PC-9 (cell line): ENCODE data around the gene NCDN. TPM values are rescaled to one million over a fixed set of nuclear protein-coding genes. Genes with fewer than 3 reads are reported as not detected.

Experiments
- BruUV-seq: library from RNA; stranded (reverse); fragments of 400-500 nt; replicated peaks from 2 replicates; lab custom pipeline; 2021; lab: Mats Ljungman, UMichigan
- CTCF ChIA-PET: fragments of 300-600 bp; sonication (Branson Sonifier 250); formaldehyde crosslinking; loops from one replicate; lab custom pipeline; 2022; ENCODE audit warnings: antibody characterized with exemption; lab: Charles Lee
- POLR2A ChIA-PET: fragments of 300-600 bp; sonication (Branson Sonifier 250); formaldehyde crosslinking; loops from one replicate; lab custom pipeline; 2022; ENCODE audit warnings: antibody characterized with exemption; ENCODE audit not compliant: unreplicated experiment; lab: Charles Lee
- DNase-seq, 2 experiments: peaks; one replicate each; pipeline versions ENCODE4 v3.0.0 to v3.0.0-alpha.2; 2015 to 2022; ENCODE audit warnings: mixed read lengths in 1 of 2
- H2AFZ ChIP-seq: fragments of 200-600 bp; sonication (generic); 2 replicates; pipeline ENCODE4 v1.8.1; 2017; ENCODE audit warnings: antibody characterized with exemption
- H3F3A ChIP-seq: fragments of 200-600 bp; sonication (generic); 2 replicates; pipeline ENCODE4 v1.8.1; 2017; ENCODE audit warnings: antibody characterized with exemption, mild to moderate bottlenecking, low read depth; ENCODE audit not compliant: insufficient read depth
- H3K27ac ChIP-seq: fragments of 200-600 bp; sonication (generic); 2 replicates; pipeline ENCODE4 v1.6.1; 2016; ENCODE audit warnings: mixed run types
- H3K27me3 ChIP-seq: fragments of 200-600 bp; sonication (generic); 2 replicates; pipeline ENCODE4 v1.6.1; 2016; ENCODE audit warnings: low read depth, mixed run types; ENCODE audit not compliant: insufficient read depth
- H3K36me3 ChIP-seq: fragments of 200-600 bp; sonication (generic); 2 replicates; pipeline ENCODE4 v1.6.1; 2016; ENCODE audit warnings: low read depth, mixed run types
- H3K4me1 ChIP-seq: fragments of 200-600 bp; sonication (generic); replicated peaks from 2 replicates; pipeline ENCODE4 v1.6.1; 2016; ENCODE audit warnings: mixed run types; ENCODE audit not compliant: insufficient read depth
- H3K4me2 ChIP-seq: fragments of 200-600 bp; sonication (generic); 2 replicates; pipeline ENCODE4 v1.6.1; 2017; ENCODE audit warnings: mixed run types
- H3K4me3 ChIP-seq: fragments of 200-600 bp; sonication (generic); 2 replicates; pipeline ENCODE4 v1.6.1; 2016; ENCODE audit warnings: mixed run types
- H3K79me2 ChIP-seq: fragments of 200-600 bp; sonication (generic); 2 replicates; pipeline ENCODE4 v1.6.1; 2017; ENCODE audit warnings: low read depth, mixed run types
- H3K9me2 ChIP-seq: fragments of 200-600 bp; sonication (generic); 2 replicates; pipeline ENCODE4 v1.8.1; 2017; ENCODE audit warnings: mild to moderate bottlenecking; ENCODE audit not compliant: insufficient read depth
- H3K9me3 ChIP-seq: fragments of 200-600 bp; sonication (generic); 2 replicates; pipeline ENCODE4 v1.8.1; 2016; ENCODE audit warnings: low read depth; ENCODE audit not compliant: insufficient read depth
- H4K20me1 ChIP-seq: fragments of 200-600 bp; sonication (generic); 2 replicates; pipeline ENCODE4 v1.8.1; 2017; ENCODE audit not compliant: insufficient read depth
- EZH2 ChIP-seq: fragments of 200-600 bp; sonication (generic); IDR thresholded peaks from 2 replicates; pipeline ENCODE4 v1.8.0; 2017; ENCODE audit warnings: antibody characterized with exemption, low read depth
- intact Hi-C: fragments of 100-400 bp; cut with micrococcal nuclease; formaldehyde crosslinking; loops from one replicate; pipeline ENCODE4 v1.10.0; 2022; ENCODE audit not compliant: unreplicated experiment
- total RNA-seq: library from RNA; stranded (reverse); gene quantifications from 2 replicates; pipeline ENCODE4 v1.2.3, GENCODE V29; 2021
- TF ChIP-seq, protein P1 (sequence below): fragments of 200-600 bp; sonication (generic); conservative IDR thresholded peaks from 2 replicates; pipeline ENCODE4 v1.6.1; 2017; ENCODE audit warnings: mixed run types, antibody characterized with exemption, mild to moderate bottlenecking, moderate library complexity

Gene NCDN
- total RNA-seq, 1 experiment from 2014 or later, result 26.6 TPM

DNA sequence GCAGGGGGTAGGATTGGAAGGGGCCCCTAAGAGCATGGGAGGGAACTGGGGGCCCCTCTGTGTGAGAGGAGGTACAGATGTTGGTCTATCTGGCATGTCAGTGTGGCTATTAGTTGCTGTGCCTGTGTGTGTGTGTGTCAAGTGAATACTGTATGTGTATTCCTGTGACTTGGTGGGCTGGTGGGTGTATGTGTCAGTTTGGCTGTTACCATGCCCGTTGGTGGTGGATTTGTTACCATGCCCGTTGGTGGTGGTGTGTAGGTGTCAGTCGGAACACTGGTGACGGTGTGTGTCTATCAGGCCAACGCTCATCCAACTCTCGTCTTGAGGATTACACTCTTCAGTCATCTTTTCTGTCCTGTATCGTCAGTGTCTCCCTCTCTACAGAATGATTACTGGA, 38.1 kb downstream of the NCDN start:
- no TSS peak for BruUV-seq
- no peak overlapping the region for H3K4me3 ChIP-seq
- H2AFZ ChIP-seq, result no peak overlapping the region
- H3K4me2 ChIP-seq, result no peak overlapping the region
- H3K27ac ChIP-seq, result no peak overlapping the region
- H3K36me3 ChIP-seq, result 0 out of 2 replicates have a peak, but pooled peaks cover 5% of the 10 kb centered on the region
- intact Hi-C loops, result no loop called here
- no peaks in the 10 kb centered on the region for H3K27me3 ChIP-seq
- H3K9me2 ChIP-seq, result no peaks in the 10 kb centered on the region
- H3F3A ChIP-seq, result no peaks in the 10 kb centered on the region
- H3K9me3 ChIP-seq, result no peaks in the 10 kb centered on the region
- DNase-seq, result no peak
- POLR2A ChIA-PET, result no interaction called here
- no peak for TF ChIP-seq EZH2
- TF ChIP-seq, protein P1, sequence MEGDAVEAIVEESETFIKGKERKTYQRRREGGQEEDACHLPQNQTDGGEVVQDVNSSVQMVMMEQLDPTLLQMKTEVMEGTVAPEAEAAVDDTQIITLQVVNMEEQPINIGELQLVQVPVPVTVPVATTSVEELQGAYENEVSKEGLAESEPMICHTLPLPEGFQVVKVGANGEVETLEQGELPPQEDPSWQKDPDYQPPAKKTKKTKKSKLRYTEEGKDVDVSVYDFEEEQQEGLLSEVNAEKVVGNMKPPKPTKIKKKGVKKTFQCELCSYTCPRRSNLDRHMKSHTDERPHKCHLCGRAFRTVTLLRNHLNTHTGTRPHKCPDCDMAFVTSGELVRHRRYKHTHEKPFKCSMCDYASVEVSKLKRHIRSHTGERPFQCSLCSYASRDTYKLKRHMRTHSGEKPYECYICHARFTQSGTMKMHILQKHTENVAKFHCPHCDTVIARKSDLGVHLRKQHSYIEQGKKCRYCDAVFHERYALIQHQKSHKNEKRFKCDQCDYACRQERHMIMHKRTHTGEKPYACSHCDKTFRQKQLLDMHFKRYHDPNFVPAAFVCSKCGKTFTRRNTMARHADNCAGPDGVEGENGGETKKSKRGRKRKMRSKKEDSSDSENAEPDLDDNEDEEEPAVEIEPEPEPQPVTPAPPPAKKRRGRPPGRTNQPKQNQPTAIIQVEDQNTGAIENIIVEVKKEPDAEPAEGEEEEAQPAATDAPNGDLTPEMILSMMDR, result no peak
- CTCF ChIA-PET, result no interaction called here
- no peaks in the 10 kb centered on the region for H3K79me2 ChIP-seq
- H3K4me1 ChIP-seq, result no peaks in the 10 kb centered on the region
- peaks cover 3% of the 10 kb centered on the region; the same call in 1 of the 2 replicates for H4K20me1 ChIP-seq

DNA sequence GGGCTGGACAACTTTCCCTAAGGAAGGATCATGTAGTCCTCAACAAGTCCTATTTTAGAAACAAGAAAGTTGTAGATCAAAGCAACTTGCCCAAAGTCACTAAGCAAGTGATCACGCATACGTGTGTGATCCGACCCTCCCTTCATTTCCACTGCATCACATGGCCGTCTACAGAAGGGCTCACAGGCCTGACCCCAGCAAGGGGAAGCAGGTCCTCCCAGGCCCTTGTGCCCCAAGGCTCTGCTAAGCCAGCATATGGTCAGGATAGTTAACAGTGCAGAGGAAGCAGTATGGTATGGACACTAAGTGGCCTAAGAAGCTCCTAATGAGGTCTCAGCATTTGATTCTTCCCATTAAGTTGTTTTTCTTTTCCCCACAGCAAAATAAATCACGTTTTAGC, 40.3 kb downstream of the NCDN start:
- H3F3A ChIP-seq, result no peaks in the 10 kb centered on the region
- H3K36me3 ChIP-seq, result peaks cover 13% of the 10 kb centered on the region
- H3K27ac ChIP-seq, result no peak overlapping the region
- DNase-seq, result no peak
- ChIA-PET CTCF (no interaction called here), POLR2A (no interaction called here)
- BruUV-seq, result no TSS peak
- no peak overlapping the region for H3K4me3 ChIP-seq
- H3K27me3 ChIP-seq, result no peaks in the 10 kb centered on the region
- no peak overlapping the region for H3K4me2 ChIP-seq
- H2AFZ ChIP-seq, result no peak overlapping the region
- no peaks in the 10 kb centered on the region for H3K9me2 ChIP-seq
- peaks cover 8% of the 10 kb centered on the region; the same call in 1 of the 2 replicates for H4K20me1 ChIP-seq
- no peaks in the 10 kb centered on the region for H3K9me3 ChIP-seq
- TF ChIP-seq, protein P1, result no peak
- TF ChIP-seq EZH2, result no peak
- intact Hi-C loops, result no loop called here
- H3K79me2 ChIP-seq, result no peaks in the 10 kb centered on the region
- H3K4me1 ChIP-seq, result no peaks in the 10 kb centered on the region

DNA sequence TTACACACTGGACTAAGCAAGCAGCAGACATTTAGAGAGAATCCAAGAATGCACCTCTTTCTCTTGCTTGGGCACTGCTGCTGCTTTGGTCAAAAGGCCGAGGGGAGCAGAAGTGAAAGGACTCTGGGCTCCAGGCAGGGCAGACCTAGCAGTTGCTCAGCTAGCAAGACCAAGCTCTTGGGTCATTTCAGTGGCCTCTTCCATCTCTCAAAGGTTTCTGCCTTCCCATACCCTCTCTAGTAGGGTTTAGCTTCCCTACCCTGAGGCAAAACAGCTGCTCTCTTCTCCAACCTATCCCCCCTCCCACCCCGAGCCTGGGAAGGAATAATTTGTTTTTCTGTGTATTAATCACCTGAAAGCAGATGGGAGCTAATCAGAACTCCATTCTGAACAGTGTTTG, 41.3 kb downstream of the NCDN start:
- no peak overlapping the region for H3K4me2 ChIP-seq
- H3K4me1 ChIP-seq, result no peaks in the 10 kb centered on the region
- POLR2A ChIA-PET, result no interaction called here
- H3K27ac ChIP-seq, result no peak overlapping the region
- CTCF ChIA-PET, result no interaction called here
- no peaks in the 10 kb centered on the region for H3K79me2 ChIP-seq
- H3K36me3 ChIP-seq, result peaks cover 20% of the 10 kb centered on the region
- peaks cover 8% of the 10 kb centered on the region; the same call in 1 of the 2 replicates for H4K20me1 ChIP-seq
- no peaks in the 10 kb centered on the region for H3F3A ChIP-seq
- H3K4me3 ChIP-seq, result no peak overlapping the region
- no TSS peak for BruUV-seq
- no peaks in the 10 kb centered on the region for H3K9me2 ChIP-seq
- DNase-seq, result no peak
- H3K9me3 ChIP-seq, result no peaks in the 10 kb centered on the region
- no peaks in the 10 kb centered on the region for H3K27me3 ChIP-seq
- H2AFZ ChIP-seq, result no peak overlapping the region
- intact Hi-C loops, result no loop called here
- TF ChIP-seq EZH2, result no peak

DNA sequence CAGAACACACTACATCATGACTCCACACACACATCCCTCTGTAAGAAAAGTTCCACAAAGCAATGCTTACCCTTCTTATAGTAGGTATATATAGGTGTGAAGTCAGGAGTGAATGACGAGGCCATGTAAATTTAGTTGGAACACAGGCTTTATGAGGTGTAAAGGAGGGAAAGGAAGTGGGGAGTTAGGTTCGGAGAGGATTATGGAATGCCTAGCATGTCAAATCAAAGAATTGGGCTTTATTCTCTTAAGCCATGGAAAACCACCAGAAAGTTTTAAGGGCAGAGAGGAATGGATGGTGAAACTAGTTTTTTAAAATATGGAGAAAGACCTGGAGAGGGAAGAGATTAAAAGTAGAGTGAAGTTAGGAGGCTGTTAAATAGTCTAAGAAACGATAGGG, 41.8 kb downstream of the NCDN start:
- peaks cover 20% of the 10 kb centered on the region for H3K36me3 ChIP-seq
- no TSS peak for BruUV-seq
- H3K4me3 ChIP-seq, result no peak overlapping the region
- H3F3A ChIP-seq, result no peaks in the 10 kb centered on the region
- POLR2A ChIA-PET, result no interaction called here
- TF ChIP-seq, protein P1, result no peak
- TF ChIP-seq EZH2, result no peak
- CTCF ChIA-PET, result no interaction called here
- H3K79me2 ChIP-seq, result no peaks in the 10 kb centered on the region
- H3K9me2 ChIP-seq, result no peaks in the 10 kb centered on the region
- H3K4me1 ChIP-seq, result no peaks in the 10 kb centered on the region
- DNase-seq, result no peak
- no peaks in the 10 kb centered on the region for H3K27me3 ChIP-seq
- H3K4me2 ChIP-seq, result no peak overlapping the region
- no peak overlapping the region for H2AFZ ChIP-seq
- intact Hi-C loops, result no loop called here
- H3K27ac ChIP-seq, result no peak overlapping the region
- no peaks in the 10 kb centered on the region for H3K9me3 ChIP-seq
- H4K20me1 ChIP-seq, result peaks cover 8% of the 10 kb centered on the region; the same call in 1 of the 2 replicates
